Activated naive CD8-positive, alpha-beta T cell treated with anti-CD3 and anti-CD28 coated beads, Interleukin-2, amount 10 ng/mL, durations not matched to agents 7 days and 5 days (primary cell): ENCODE measurements around the gene PRR27. TPM values are rescaled to one million over a fixed set of nuclear protein-coding genes. Genes with fewer than 3 reads are reported as not detected.

Source experiments
- ATAC-seq: fragments of 150-1000 bp; cut with Tn5 transposase; one replicate; pipeline ENCODE4 v1.10.0; 2021; ENCODE audit warnings: low read depth, moderate library complexity
- POLR2A ChIA-PET: fragments of 350-600 bp; sonication (Branson Sonifier 250); formaldehyde crosslinking; loops from one replicate; lab custom pipeline; 2021; ENCODE audit warnings: antibody characterized with exemption; lab: Charles Lee
- DNase-seq: peaks from one replicate; pipeline ENCODE4 v3.0.0; 2021
- H3K27ac Mint-ChIP-seq: one replicate; pipeline ENCODE4 v1.8.0; 2022; ENCODE audit warnings: mild to moderate bottlenecking, mixed read lengths
- H3K27me3 Mint-ChIP-seq: one replicate; pipeline ENCODE4 v1.8.0; 2022; ENCODE audit warnings: mild to moderate bottlenecking, moderate library complexity, mixed read lengths
- H3K36me3 Mint-ChIP-seq: one replicate; pipeline ENCODE4 v1.8.0; 2021; ENCODE audit warnings: mild to moderate bottlenecking, mixed read lengths
- H3K4me1 Mint-ChIP-seq: one replicate; pipeline ENCODE4 v1.8.0; 2021; ENCODE audit warnings: mixed read lengths
- H3K4me3 Mint-ChIP-seq: one replicate; pipeline ENCODE4 v1.8.0; 2022; ENCODE audit warnings: mild to moderate bottlenecking, moderate library complexity, mixed read lengths
- H3K9me3 Mint-ChIP-seq: one replicate; pipeline ENCODE4 v1.8.0; 2021; ENCODE audit warnings: mixed read lengths
- total RNA-seq, 2 experiments: library from RNA; stranded (reverse); gene quantifications; one replicate each; pipeline ENCODE4 v1.2.3, GENCODE V29; 2021

The PRR27 gene
- not detected for total RNA-seq

GRCh38 chr4:70153937-70154336, at the start of gene PRR27:
TSS of gene PRR27 (plus strand) at chr4:70154237. CDS start at chr4:70154376, 139 bp downstream.
- H3K4me3 Mint-ChIP-seq, result no peak within 1 kb of the TSS
- no peaks in the 10 kb centered on the region for H3K36me3 Mint-ChIP-seq
- no peaks in the 10 kb centered on the region for H3K4me1 Mint-ChIP-seq
- ATAC-seq (no peak), DNase-seq (no peak)
- POLR2A ChIA-PET, result no interaction called here
- H3K27ac Mint-ChIP-seq, result no peak within 1 kb of the TSS
- H3K27me3 Mint-ChIP-seq, result no peaks in the 10 kb centered on the region
- no peaks in the 10 kb centered on the region for H3K9me3 Mint-ChIP-seq

- DNase-seq (no peak), ATAC-seq (no peak)
- POLR2A ChIA-PET, result no interaction called here
- no peak overlapping the region for H3K27ac Mint-ChIP-seq
- no peaks in the 10 kb centered on the region for H3K4me1 Mint-ChIP-seq
- no peaks in the 10 kb centered on the region for H3K36me3 Mint-ChIP-seq
- H3K4me3 Mint-ChIP-seq, result no peak overlapping the region
- H3K9me3 Mint-ChIP-seq, result no peaks in the 10 kb centered on the region
- H3K27me3 Mint-ChIP-seq, result no peaks in the 10 kb centered on the region
Observed at GRCh38 chr4:70110917-70111316, 43.1 kb upstream of the PRR27 start.

- ATAC-seq (no peak), DNase-seq (no peak)
- no peak overlapping the region for H3K27ac Mint-ChIP-seq
- H3K36me3 Mint-ChIP-seq, result no peaks in the 10 kb centered on the region
- H3K9me3 Mint-ChIP-seq, result no peaks in the 10 kb centered on the region
- POLR2A ChIA-PET, result no interaction called here
- H3K4me3 Mint-ChIP-seq, result no peak overlapping the region
- H3K27me3 Mint-ChIP-seq, result no peaks in the 10 kb centered on the region
- no peaks in the 10 kb centered on the region for H3K4me1 Mint-ChIP-seq
Observed at GRCh38 chr4:70113656-70114055, 40.4 kb upstream of the PRR27 start.

- ATAC-seq, result no peak
- DNase-seq, result no peak
- no peaks in the 10 kb centered on the region for H3K36me3 Mint-ChIP-seq
- no peaks in the 10 kb centered on the region for H3K9me3 Mint-ChIP-seq
- POLR2A ChIA-PET, result no interaction called here
- H3K4me1 Mint-ChIP-seq, result no peaks in the 10 kb centered on the region
- no peak overlapping the region for H3K4me3 Mint-ChIP-seq
- no peak overlapping the region for H3K27ac Mint-ChIP-seq
- H3K27me3 Mint-ChIP-seq, result no peaks in the 10 kb centered on the region
Observed at GRCh38 chr4:70114096-70114495, 39.9 kb upstream of the PRR27 start.

GRCh38 chr4:70120323-70120722, 33.7 kb upstream of the PRR27 start:
- Mint-ChIP-seq H3K4me3 (no peak overlapping the region), H3K9me3 (no peaks in the 10 kb centered on the region), H3K36me3 (no peaks in the 10 kb centered on the region), H3K4me1 (no peaks in the 10 kb centered on the region), H3K27ac (no peak overlapping the region), H3K27me3 (no peaks in the 10 kb centered on the region)
- DNase-seq (no peak), ATAC-seq (no peak)
- POLR2A ChIA-PET, result no interaction called here

GRCh38 chr4:70133473-70133872, 20.6 kb upstream of the PRR27 start:
- Mint-ChIP-seq H3K4me3 (no peak overlapping the region), H3K9me3 (no peaks in the 10 kb centered on the region), H3K36me3 (no peaks in the 10 kb centered on the region), H3K27me3 (no peaks in the 10 kb centered on the region), H3K4me1 (no peaks in the 10 kb centered on the region), H3K27ac (no peak overlapping the region)
- DNase-seq (no peak), ATAC-seq (no peak)
- POLR2A ChIA-PET, result no interaction called here

GRCh38 chr4:70138751-70139150, 15.3 kb upstream of the PRR27 start:
- no peak overlapping the region for H3K27ac Mint-ChIP-seq
- H3K4me3 Mint-ChIP-seq, result no peak overlapping the region

GRCh38 chr4:70151271-70151670, 2.8 kb upstream of the PRR27 start:
- Mint-ChIP-seq H3K27ac (no peak overlapping the region), H3K36me3 (no peaks in the 10 kb centered on the region), H3K4me3 (no peak overlapping the region), H3K27me3 (no peaks in the 10 kb centered on the region), H3K9me3 (no peaks in the 10 kb centered on the region), H3K4me1 (no peaks in the 10 kb centered on the region)
- POLR2A ChIA-PET, result no interaction called here
- DNase-seq (no peak), ATAC-seq (no peak)

More at GRCh38 chr4:70138751-70139150, 15.3 kb upstream of the PRR27 start:
- H3K4me1 Mint-ChIP-seq, result no peaks in the 10 kb centered on the region
- POLR2A ChIA-PET, result no interaction called here
- no peaks in the 10 kb centered on the region for H3K36me3 Mint-ChIP-seq
- no peaks in the 10 kb centered on the region for H3K9me3 Mint-ChIP-seq
- no peaks in the 10 kb centered on the region for H3K27me3 Mint-ChIP-seq
- DNase-seq, result no peak
- ATAC-seq, result no peak

GRCh38 chr4:70152088-70152487, 1.9 kb upstream of the PRR27 start:
- no peak for DNase-seq
- no peak overlapping the region for H3K4me3 Mint-ChIP-seq
- POLR2A ChIA-PET, result no interaction called here
- no peaks in the 10 kb centered on the region for H3K36me3 Mint-ChIP-seq
- H3K9me3 Mint-ChIP-seq, result no peaks in the 10 kb centered on the region
- no peaks in the 10 kb centered on the region for H3K4me1 Mint-ChIP-seq
- H3K27me3 Mint-ChIP-seq, result no peaks in the 10 kb centered on the region
- H3K27ac Mint-ChIP-seq, result no peak overlapping the region
- no peak for ATAC-seq

GRCh38 chr4:70158576-70158975, 4.5 kb downstream of the PRR27 start:
- Mint-ChIP-seq H3K27ac (no peak overlapping the region), H3K4me1 (no peaks in the 10 kb centered on the region), H3K9me3 (no peaks in the 10 kb centered on the region), H3K27me3 (no peaks in the 10 kb centered on the region), H3K4me3 (no peak overlapping the region), H3K36me3 (no peaks in the 10 kb centered on the region)
- ATAC-seq (no peak), DNase-seq (no peak)
- POLR2A ChIA-PET, result no interaction called here

- H3K4me1 Mint-ChIP-seq, result no peaks in the 10 kb centered on the region
- no peaks in the 10 kb centered on the region for H3K9me3 Mint-ChIP-seq
- H3K27ac Mint-ChIP-seq, result no peak overlapping the region
- H3K36me3 Mint-ChIP-seq, result no peaks in the 10 kb centered on the region
- DNase-seq (no peak), ATAC-seq (no peak)
- POLR2A ChIA-PET, result no interaction called here
- H3K27me3 Mint-ChIP-seq, result no peaks in the 10 kb centered on the region
- H3K4me3 Mint-ChIP-seq, result no peak overlapping the region
Observed at GRCh38 chr4:70177090-70177489, 23.1 kb downstream of the PRR27 start.

- Mint-ChIP-seq H3K4me1 (no peaks in the 10 kb centered on the region), H3K27me3 (no peaks in the 10 kb centered on the region), H3K4me3 (no peak overlapping the region), H3K9me3 (no peaks in the 10 kb centered on the region), H3K36me3 (no peaks in the 10 kb centered on the region), H3K27ac (no peak overlapping the region)
- ATAC-seq (no peak), DNase-seq (no peak)
- POLR2A ChIA-PET, result no interaction called here
Observed at GRCh38 chr4:70178075-70178660, 24.1 kb downstream of the PRR27 start.

GRCh38 chr4:70179811-70180210, 25.8 kb downstream of the PRR27 start:
- H3K4me1 Mint-ChIP-seq, result no peaks in the 10 kb centered on the region
- H3K36me3 Mint-ChIP-seq, result no peaks in the 10 kb centered on the region
- ATAC-seq (no peak), DNase-seq (no peak)
- H3K27me3 Mint-ChIP-seq, result no peaks in the 10 kb centered on the region
- no peak overlapping the region for H3K27ac Mint-ChIP-seq
- no peak overlapping the region for H3K4me3 Mint-ChIP-seq
- no peaks in the 10 kb centered on the region for H3K9me3 Mint-ChIP-seq
- POLR2A ChIA-PET, result no interaction called here

- no peak for ATAC-seq
- H3K4me1 Mint-ChIP-seq, result no peaks in the 10 kb centered on the region
- H3K4me3 Mint-ChIP-seq, result no peak overlapping the region
- POLR2A ChIA-PET, result no interaction called here
- no peaks in the 10 kb centered on the region for H3K27me3 Mint-ChIP-seq
- H3K9me3 Mint-ChIP-seq, result no peaks in the 10 kb centered on the region
- no peaks in the 10 kb centered on the region for H3K36me3 Mint-ChIP-seq
- no peak for DNase-seq
- no peak overlapping the region for H3K27ac Mint-ChIP-seq
Observed at GRCh38 chr4:70181864-70182263, 27.8 kb downstream of the PRR27 start.
